DND-41 (cell line): ENCODE results near the gene LRFN2.
A peak's percentile ranks its signal among the peaks of the same experiment; 100 is the strongest.

Experiments used
- ATAC-seq: fragments of 200-7000 bp; cut with Tn5 transposase; 3 replicates; pipeline ENCODE4 v1.9.1; 2021; ENCODE audit warnings: low read depth; ENCODE audit not compliant: insufficient read depth
- DNase-seq: peaks from one replicate; pipeline ENCODE4 v3.0.0-alpha.2; 2020
- H2AFZ ChIP-seq: 2 replicates; pipeline ENCODE4 v1.6.0; 2012; ENCODE audit warnings: low read depth, low read length
- H3K27ac ChIP-seq: 2 replicates; pipeline ENCODE4 v1.5.1; 2012; ENCODE audit warnings: low read length, inconsistent platforms
- H3K27me3 ChIP-seq: fragments of 200-600 bp; sonication (generic); 2 replicates; pipeline ENCODE4 v1.6.0; 2012; ENCODE audit warnings: low read length, mild to moderate bottlenecking, inconsistent platforms; ENCODE audit not compliant: insufficient read depth, poor library complexity
- H3K36me3 ChIP-seq: 2 replicates; pipeline ENCODE4 v1.5.1; 2012; ENCODE audit warnings: low read length, inconsistent platforms; ENCODE audit not compliant: insufficient read depth
- H3K4me1 ChIP-seq: 2 replicates; pipeline ENCODE4 v1.5.1; 2012; ENCODE audit warnings: mild to moderate bottlenecking, low read length; ENCODE audit not compliant: insufficient read depth
- H3K4me2 ChIP-seq: 2 replicates; pipeline ENCODE4 v1.6.0; 2012; ENCODE audit warnings: mild to moderate bottlenecking, moderate library complexity, low read length, inconsistent platforms; ENCODE audit not compliant: insufficient read depth
- H3K4me3 ChIP-seq, 2 experiments: fragments of 200-600 bp in 1 of 2; shearing (Covaris generic) in 1 of 2; 2 replicates each; pipeline ENCODE4 v1.5.1; 2012 to 2016; ENCODE audit warnings: inconsistent platforms in 2 of 2, low read length in 2 of 2, mild to moderate bottlenecking in 2 of 2, low read depth in 1 of 2, moderate library complexity in 1 of 2
- H3K79me2 ChIP-seq: 2 replicates; pipeline ENCODE4 v1.6.0; 2012; ENCODE audit warnings: low read length, inconsistent platforms; ENCODE audit not compliant: insufficient read depth
- H3K9ac ChIP-seq: 2 replicates; pipeline ENCODE4 v1.6.0; 2012; ENCODE audit warnings: low read depth, mild to moderate bottlenecking, inconsistent platforms, low read length, moderate library complexity
- H3K9me3 ChIP-seq: 2 replicates; pipeline ENCODE4 v1.5.1; 2012; ENCODE audit warnings: low read length, moderate library complexity, mild to moderate bottlenecking, inconsistent platforms; ENCODE audit not compliant: insufficient read depth, severe bottlenecking
- H4K20me1 ChIP-seq: 2 replicates; pipeline ENCODE4 v1.6.0; 2012; ENCODE audit warnings: low read length; ENCODE audit not compliant: insufficient read depth
- EZH2 ChIP-seq: IDR thresholded peaks from 3 replicates; pipeline ENCODE4 v1.6.1; 2012; ENCODE audit warnings: borderline replicate concordance, low read depth, mild to moderate bottlenecking, moderate library complexity, low read length, inconsistent platforms; ENCODE audit not compliant: severe bottlenecking
- TF ChIP-seq, protein P1 (sequence below): IDR thresholded peaks from 2 replicates; pipeline ENCODE4 v1.5.1; 2012; ENCODE audit warnings: borderline replicate concordance, low read length, moderate library complexity, mild to moderate bottlenecking; ENCODE audit not compliant: poor library complexity, severe bottlenecking; ENCODE audit errors: extremely low read depth

The LRFN2 gene

DNA sequence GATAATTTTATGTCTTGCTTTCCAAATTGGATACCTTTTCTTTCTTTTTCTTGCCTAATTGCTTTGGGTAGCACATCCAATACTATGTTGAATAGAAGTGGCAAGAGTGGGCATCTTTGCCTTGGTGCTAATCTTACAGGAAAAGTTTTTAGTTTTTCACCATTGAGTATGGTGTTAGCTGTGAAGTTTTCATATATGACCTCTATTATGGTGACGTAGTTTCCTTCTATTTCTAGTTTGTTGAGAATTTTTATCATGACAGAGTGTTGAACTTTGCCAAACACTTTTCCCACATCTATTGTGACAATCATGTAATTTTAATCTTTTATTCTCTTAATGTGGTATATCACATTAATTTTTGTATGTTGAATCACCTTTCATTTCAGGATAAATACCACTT is 216.1 kb downstream of the LRFN2 start:
- Histone ChIP-seq H3K27ac (no peak overlapping the region; the same call in 1 of the 2 replicates), H3K9me3 (peaks cover 12% of the 10 kb centered on the region), H3K9ac (no peak overlapping the region), H3K4me2 (no peak overlapping the region), H2AFZ (no peak overlapping the region), H4K20me1 (no peaks in the 10 kb centered on the region), H3K4me3 (no peak overlapping the region), H3K36me3 (no peaks in the 10 kb centered on the region), H3K4me1 (peaks cover 49% of the 10 kb centered on the region), H3K79me2 (no peaks in the 10 kb centered on the region), H3K27me3 (no peaks in the 10 kb centered on the region)
- DNase-seq (no peak), ATAC-seq (no peak)
- no peak for TF ChIP-seq EZH2
- TF ChIP-seq, protein P1, sequence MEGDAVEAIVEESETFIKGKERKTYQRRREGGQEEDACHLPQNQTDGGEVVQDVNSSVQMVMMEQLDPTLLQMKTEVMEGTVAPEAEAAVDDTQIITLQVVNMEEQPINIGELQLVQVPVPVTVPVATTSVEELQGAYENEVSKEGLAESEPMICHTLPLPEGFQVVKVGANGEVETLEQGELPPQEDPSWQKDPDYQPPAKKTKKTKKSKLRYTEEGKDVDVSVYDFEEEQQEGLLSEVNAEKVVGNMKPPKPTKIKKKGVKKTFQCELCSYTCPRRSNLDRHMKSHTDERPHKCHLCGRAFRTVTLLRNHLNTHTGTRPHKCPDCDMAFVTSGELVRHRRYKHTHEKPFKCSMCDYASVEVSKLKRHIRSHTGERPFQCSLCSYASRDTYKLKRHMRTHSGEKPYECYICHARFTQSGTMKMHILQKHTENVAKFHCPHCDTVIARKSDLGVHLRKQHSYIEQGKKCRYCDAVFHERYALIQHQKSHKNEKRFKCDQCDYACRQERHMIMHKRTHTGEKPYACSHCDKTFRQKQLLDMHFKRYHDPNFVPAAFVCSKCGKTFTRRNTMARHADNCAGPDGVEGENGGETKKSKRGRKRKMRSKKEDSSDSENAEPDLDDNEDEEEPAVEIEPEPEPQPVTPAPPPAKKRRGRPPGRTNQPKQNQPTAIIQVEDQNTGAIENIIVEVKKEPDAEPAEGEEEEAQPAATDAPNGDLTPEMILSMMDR = no peak

DNA sequence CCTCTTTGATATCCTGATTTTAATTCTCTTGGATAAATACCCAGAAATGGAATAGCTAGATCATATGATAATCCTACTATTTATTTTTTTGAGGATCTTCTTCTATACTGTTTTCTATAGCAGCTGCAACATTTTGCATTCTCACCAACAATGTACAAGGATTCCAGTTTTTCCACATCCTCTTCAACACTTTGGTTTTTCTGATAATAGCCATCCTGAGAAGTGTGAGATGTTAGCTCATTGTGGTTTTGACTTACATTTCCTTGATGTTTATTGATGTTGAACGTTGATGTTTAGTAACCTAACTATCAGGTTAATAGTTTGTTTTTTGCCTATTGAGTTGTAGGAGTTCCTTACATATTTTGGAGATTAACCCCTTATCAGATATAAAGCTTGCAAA is 217.3 kb downstream of the LRFN2 start:
- Histone ChIP-seq H4K20me1 (no peaks in the 10 kb centered on the region), H3K27me3 (no peaks in the 10 kb centered on the region), H3K36me3 (no peaks in the 10 kb centered on the region), H3K4me1 (peaks cover 43% of the 10 kb centered on the region), H3K79me2 (no peaks in the 10 kb centered on the region), H3K4me2 (peak overlapping the region; percentile 43; the same call in 1 of the 2 replicates), H3K9ac (no peak overlapping the region; the same call in 1 of the 2 replicates), H3K4me3 (no peak overlapping the region), H2AFZ (no peak overlapping the region), H3K27ac (peak overlapping the region; percentile 76), H3K9me3 (peaks cover 12% of the 10 kb centered on the region)
- DNase-seq (peak; percentile 8), ATAC-seq (peak; percentile 87)
- TF ChIP-seq EZH2 = no peak
- TF ChIP-seq, protein P1 = no peak

DNA sequence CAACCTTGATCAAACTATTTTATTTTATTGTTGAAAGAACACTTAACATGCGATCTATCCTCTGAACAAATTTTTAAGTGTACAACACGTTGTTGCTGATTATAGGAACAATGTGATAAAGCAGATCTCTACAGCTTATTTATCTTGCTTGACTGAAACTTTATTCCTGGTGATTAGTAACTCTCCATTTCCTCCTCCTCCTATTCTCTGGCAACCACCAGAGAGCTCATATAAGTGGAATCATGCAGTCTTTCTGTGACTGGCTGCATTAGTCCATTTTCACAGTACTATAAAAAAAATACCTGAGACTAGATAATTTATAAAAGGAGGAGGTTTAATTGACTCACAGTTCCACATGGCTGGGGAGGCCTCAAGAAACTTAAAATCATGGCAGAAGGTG is 218.1 kb downstream of the LRFN2 start:
- Histone ChIP-seq H3K4me1 (peaks cover 47% of the 10 kb centered on the region), H4K20me1 (no peaks in the 10 kb centered on the region), H3K4me3 (no peak overlapping the region), H3K9ac (no peak overlapping the region; the same call in 1 of the 2 replicates), H3K9me3 (peaks cover 12% of the 10 kb centered on the region), H3K4me2 (0 out of 2 replicates have a peak overlapping the region, but pooled peaks have one; percentile 43), H3K36me3 (no peaks in the 10 kb centered on the region), H3K27me3 (no peaks in the 10 kb centered on the region), H3K27ac (peak overlapping the region; percentile 76), H3K79me2 (no peaks in the 10 kb centered on the region), H2AFZ (no peak overlapping the region)
- TF ChIP-seq, protein P1 = no peak
- no peak for TF ChIP-seq EZH2
- DNase-seq (no peak), ATAC-seq (no peak)

DNA sequence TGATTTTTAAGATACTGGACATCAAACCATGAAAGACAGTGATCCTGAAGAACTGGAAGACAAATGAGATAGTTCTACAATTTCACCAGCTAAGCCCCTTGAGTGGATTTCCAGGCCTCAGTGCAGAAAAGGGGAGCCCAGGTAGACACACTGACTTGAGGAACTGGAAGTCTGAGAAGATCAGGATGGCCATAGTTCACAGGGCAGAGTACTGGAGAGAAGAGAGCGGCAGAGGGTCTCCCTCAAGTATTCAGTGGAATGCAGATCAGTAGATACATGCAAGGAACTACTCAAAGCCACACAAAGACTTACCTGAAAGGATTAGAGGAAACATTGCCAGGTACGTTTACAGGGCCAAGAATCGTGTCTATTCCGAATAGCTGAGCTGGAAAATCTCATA is 224.3 kb downstream of the LRFN2 start:
- H3K4me1 ChIP-seq = 0 out of 2 replicates have a peak, but pooled peaks cover 6% of the 10 kb centered on the region
- no peaks in the 10 kb centered on the region for H3K27me3 ChIP-seq
- DNase-seq = no peak
- no peak overlapping the region for H2AFZ ChIP-seq
- H3K4me3 ChIP-seq = no peak overlapping the region
- H3K27ac ChIP-seq = no peak overlapping the region
- no peaks in the 10 kb centered on the region for H3K79me2 ChIP-seq
- peaks cover 9% of the 10 kb centered on the region for H3K9me3 ChIP-seq
- no peak overlapping the region for H3K9ac ChIP-seq
- no peak for ATAC-seq
- no peaks in the 10 kb centered on the region for H4K20me1 ChIP-seq
- no peaks in the 10 kb centered on the region for H3K36me3 ChIP-seq
- TF ChIP-seq, protein P1 = no peak
- no peak for TF ChIP-seq EZH2
- H3K4me2 ChIP-seq = no peak overlapping the region
